ENCODE data around the gene TMC4. TPM values are rescaled to one million over a fixed set of nuclear protein-coding genes. Genes with fewer than 3 reads are reported as not detected.

TMC4 gene
- polyA plus RNA-seq, 3 donors: 1.5 to 2.5 (median 2.1) TPM

GRCh38 chr19:54169149-54169740 lies 3.7 kb downstream of the TMC4 start:
- no peaks in the 10 kb centered on the region for H3K9me3 ChIP-seq (replicated peaks in 1 of 2; ENCODE audit: control insufficient read depth in 1 of 2, insufficient read depth in 1 of 2, low read length in 2 of 2)
- H3K36me3 ChIP-seq (replicated peaks in 1 of 2; ENCODE audit: control insufficient read depth in 1 of 2, insufficient read depth in 2 of 2, low read length in 2 of 2): no peaks in the 10 kb centered on the region
- intact Hi-C loops (cut with micrococcal nuclease): loop anchor here (2.0 to 5.0 kb wide), 3 partner anchors 33 to 63 kb away; partner anchors contain the start of gene RPS9 (in 1 of the 2)
- H3K27ac Mint-ChIP-seq: peak overlapping the region in 1 of 7 donors; percentile 50
- peaks cover 27% of the 10 kb centered on the region for H3K4me1 Mint-ChIP-seq
- H3K27me3 ChIP-seq (ENCODE audit: control insufficient read depth in 2 of 2, insufficient read depth in 2 of 2, low read length in 2 of 2): peaks cover 0 to 9% of the 10 kb centered on the region in 2 donors
- H3K36me3 Mint-ChIP-seq: peaks cover 0 to under 1% of the 10 kb centered on the region in 2 donors
- H3K4me3 Mint-ChIP-seq: no peak overlapping the region
- no peak overlapping the region for H3K27ac ChIP-seq (ENCODE audit: low read depth in 1 of 2, low read length in 2 of 2)
- TF ChIP-seq CTCF (IDR thresholded peaks at IDR 0.05): no peak
- H3K9me3 Mint-ChIP-seq: peaks cover 0 to 9% (median 0%) of the 10 kb centered on the region in 7 donors
- no peaks in the 10 kb centered on the region for H3K79me2 ChIP-seq (ENCODE audit: insufficient read depth, low read length)
- 92% methylated on average over 15 of the region's 21 CpGs for WGBS (ENCODE audit: insufficient coverage)
- no peaks in the 10 kb centered on the region for H4K20me1 ChIP-seq (ENCODE audit: insufficient read depth, low read length)
- peaks cover 30 to 44% of the 10 kb centered on the region in 2 donors for H3K4me1 ChIP-seq (ENCODE audit: control insufficient read depth in 1 of 2, insufficient read depth in 2 of 2, low read length in 2 of 2)
- no peak for DNase-seq
- H3K4me2 ChIP-seq (replicated peaks; ENCODE audit: extremely low read depth, low read length, poor library complexity, severe bottlenecking): no peak overlapping the region
- no peak overlapping the region for H3K9ac ChIP-seq (ENCODE audit: insufficient read depth, low read length, poor library complexity, severe bottlenecking)
- H3K4me3 ChIP-seq (replicated peaks in 1 of 3; ENCODE audit: low read depth in 2 of 3, low read length in 3 of 3): no peak overlapping the region
- peaks cover 6 to 31% (median 11%) of the 10 kb centered on the region in 3 donors for H3K27me3 Mint-ChIP-seq (ENCODE audit: low read depth in 3 of 3)
- H2AFZ ChIP-seq (ENCODE audit: insufficient read depth, low read depth, low read length, poor library complexity, severe bottlenecking): no peak overlapping the region

- Histone ChIP-seq H3K4me2 (replicated peaks; ENCODE audit: extremely low read depth, low read length, poor library complexity, severe bottlenecking) (peak overlapping the region; percentile 42), H4K20me1 (ENCODE audit: insufficient read depth, low read length) (no peaks in the 10 kb centered on the region), H3K27ac (ENCODE audit: low read depth in 1 of 2, low read length in 2 of 2) (no peak overlapping the region), H3K79me2 (ENCODE audit: insufficient read depth, low read length) (no peaks in the 10 kb centered on the region), H2AFZ (ENCODE audit: insufficient read depth, low read depth, low read length, poor library complexity, severe bottlenecking) (peak overlapping the region; percentile 17), H3K9ac (ENCODE audit: insufficient read depth, low read length, poor library complexity, severe bottlenecking) (no peak overlapping the region), H3K36me3 (replicated peaks in 1 of 2; ENCODE audit: control insufficient read depth in 1 of 2, insufficient read depth in 2 of 2, low read length in 2 of 2) (no peaks in the 10 kb centered on the region), H3K27me3 (ENCODE audit: control insufficient read depth in 2 of 2, insufficient read depth in 2 of 2, low read length in 2 of 2) (peaks cover 0 to 10% of the 10 kb centered on the region in 2 donors), H3K4me1 (ENCODE audit: control insufficient read depth in 1 of 2, insufficient read depth in 2 of 2, low read length in 2 of 2) (peaks cover 33 to 44% of the 10 kb centered on the region in 2 donors), H3K9me3 (replicated peaks in 1 of 2; ENCODE audit: control insufficient read depth in 1 of 2, insufficient read depth in 1 of 2, low read length in 2 of 2) (no peaks in the 10 kb centered on the region), H3K4me3 (replicated peaks in 1 of 3; ENCODE audit: low read depth in 2 of 3, low read length in 3 of 3) (no peak overlapping the region)
- Mint-ChIP-seq H3K4me1 (peaks cover 31% of the 10 kb centered on the region), H3K27me3 (ENCODE audit: low read depth in 3 of 3) (peaks cover 6 to 34% (median 17%) of the 10 kb centered on the region in 3 donors), H3K27ac (peak overlapping the region in 2 of 7 donors; percentile 16 to 36), H3K36me3 (no peaks in the 10 kb centered on the region), H3K4me3 (peak overlapping the region in 1 of 2 donors; percentile 46), H3K9me3 (peaks cover 0 to 9% (median 0%) of the 10 kb centered on the region in 7 donors)
- TF ChIP-seq CTCF (IDR thresholded peaks at IDR 0.05): peak; percentile 76
- peak; percentile 79 to 87 (median 86) for DNase-seq
- WGBS (ENCODE audit: insufficient coverage): 33% methylated on average over 22 of the region's 25 CpGs
- intact Hi-C loops (cut with micrococcal nuclease): loop anchor here (2.0 to 5.0 kb wide), 3 partner anchors 34 to 64 kb away; partner anchors contain the start of gene RPS9 (in 1 of the 2)
Measured at GRCh38 chr19:54168174-54168917, 4.6 kb downstream of the TMC4 start.

All from CD14-positive monocyte (primary cell).